ENCODE measurements around the gene CPNE4.

DNA sequence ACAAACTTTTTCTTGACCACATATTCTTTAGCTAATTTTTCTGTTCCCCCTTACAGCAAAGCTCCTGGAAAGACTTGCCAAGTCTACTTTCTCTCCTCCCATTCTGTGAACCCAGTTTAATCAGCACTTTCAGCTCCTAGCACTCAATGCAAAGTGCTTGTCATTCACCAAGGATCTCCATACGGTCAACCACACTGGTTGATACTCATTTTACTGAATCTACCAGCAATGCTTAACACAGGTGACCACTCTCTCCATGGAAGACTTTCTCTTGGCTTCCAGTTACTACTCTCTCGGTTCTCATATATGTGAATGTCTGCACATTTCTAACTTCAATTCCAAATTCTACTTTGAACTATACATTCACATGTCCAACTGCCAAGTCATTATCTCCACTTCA, 543.7 kb downstream of the CPNE4 start:
- no peak for TF ChIP-seq POLR2A (IDR thresholded peaks at IDR 0.05)
- TF ChIP-seq, protein P1, sequence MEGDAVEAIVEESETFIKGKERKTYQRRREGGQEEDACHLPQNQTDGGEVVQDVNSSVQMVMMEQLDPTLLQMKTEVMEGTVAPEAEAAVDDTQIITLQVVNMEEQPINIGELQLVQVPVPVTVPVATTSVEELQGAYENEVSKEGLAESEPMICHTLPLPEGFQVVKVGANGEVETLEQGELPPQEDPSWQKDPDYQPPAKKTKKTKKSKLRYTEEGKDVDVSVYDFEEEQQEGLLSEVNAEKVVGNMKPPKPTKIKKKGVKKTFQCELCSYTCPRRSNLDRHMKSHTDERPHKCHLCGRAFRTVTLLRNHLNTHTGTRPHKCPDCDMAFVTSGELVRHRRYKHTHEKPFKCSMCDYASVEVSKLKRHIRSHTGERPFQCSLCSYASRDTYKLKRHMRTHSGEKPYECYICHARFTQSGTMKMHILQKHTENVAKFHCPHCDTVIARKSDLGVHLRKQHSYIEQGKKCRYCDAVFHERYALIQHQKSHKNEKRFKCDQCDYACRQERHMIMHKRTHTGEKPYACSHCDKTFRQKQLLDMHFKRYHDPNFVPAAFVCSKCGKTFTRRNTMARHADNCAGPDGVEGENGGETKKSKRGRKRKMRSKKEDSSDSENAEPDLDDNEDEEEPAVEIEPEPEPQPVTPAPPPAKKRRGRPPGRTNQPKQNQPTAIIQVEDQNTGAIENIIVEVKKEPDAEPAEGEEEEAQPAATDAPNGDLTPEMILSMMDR (IDR thresholded peaks at IDR 0.05): no peak
